Stimulated activated CD8-positive, alpha-beta memory T cell treated with anti-CD3 and anti-CD28 coated beads, Interleukin-4, amount 100 ng/mL, for 4 hours (primary cell): Measurements from ENCODE around the gene RP9.
"Not testable (repeated sequence)": the region's sequence is repeated elsewhere in the genome, so short reads cannot be mapped to it uniquely, and the experiment has no call there.

ENCODE experiments used
- DNase-seq, 2 donors: peaks; one replicate each; pipeline ENCODE4 v3.0.0-alpha.2; 2020; ENCODE audit warnings: low read depth in 2 of 2, low spot score in 1 of 2

Gene RP9

GRCh38 chr7:33107136-33108066 is 1.8 kb downstream of the RP9 start:
- DNase-seq, result no peak

- no peak for DNase-seq
Observed at GRCh38 chr7:33101906-33102305, 7.3 kb downstream of the RP9 start.

- DNase-seq, result no peak
Observed at GRCh38 chr7:33100770-33101169, 8.4 kb downstream of the RP9 start.

DNA sequence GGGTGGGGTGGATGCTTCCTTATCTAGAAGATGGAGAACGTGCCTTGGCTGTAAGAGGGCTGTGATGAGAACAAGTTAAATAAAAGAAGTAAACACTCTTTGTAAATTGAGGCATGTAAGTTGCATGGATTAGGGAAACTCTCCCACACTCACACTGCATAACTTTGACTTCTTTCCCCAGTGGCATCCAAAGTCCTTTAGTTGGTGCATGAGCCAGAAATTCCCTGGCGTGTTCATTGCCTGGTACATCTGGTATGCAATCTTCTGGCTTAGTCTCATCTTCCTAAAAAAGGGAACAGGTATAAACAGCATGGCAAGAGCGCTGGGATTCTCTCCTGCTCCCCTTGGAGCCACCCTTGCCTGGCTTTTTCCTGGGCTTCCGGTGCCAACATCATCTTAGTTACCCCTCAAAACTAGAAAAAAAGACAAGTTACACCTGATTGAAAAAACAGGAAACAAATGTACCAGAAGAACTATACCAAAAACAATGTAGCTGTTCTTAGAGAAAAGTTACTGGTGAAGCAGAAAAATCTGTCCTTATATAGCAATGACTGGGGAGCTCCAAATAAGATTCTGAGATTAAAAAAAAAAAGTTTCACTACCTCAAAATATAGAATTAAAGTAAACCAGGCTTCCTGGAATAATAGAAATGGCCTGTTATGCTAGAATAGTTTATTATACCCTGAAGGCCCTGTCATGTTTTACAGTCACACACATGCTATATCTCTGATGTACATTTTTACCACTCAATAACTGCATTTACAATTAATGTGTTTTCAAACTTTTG is 9.9 kb downstream of the RP9 start:
- DNase-seq, result no peak

- not testable (repeated sequence) for DNase-seq
Observed at GRCh38 chr7:33094745-33095275, 14.4 kb downstream of the RP9 start.

GRCh38 chr7:33093266-33093665 is 15.9 kb downstream of the RP9 start:
- DNase-seq, result no peak

DNA sequence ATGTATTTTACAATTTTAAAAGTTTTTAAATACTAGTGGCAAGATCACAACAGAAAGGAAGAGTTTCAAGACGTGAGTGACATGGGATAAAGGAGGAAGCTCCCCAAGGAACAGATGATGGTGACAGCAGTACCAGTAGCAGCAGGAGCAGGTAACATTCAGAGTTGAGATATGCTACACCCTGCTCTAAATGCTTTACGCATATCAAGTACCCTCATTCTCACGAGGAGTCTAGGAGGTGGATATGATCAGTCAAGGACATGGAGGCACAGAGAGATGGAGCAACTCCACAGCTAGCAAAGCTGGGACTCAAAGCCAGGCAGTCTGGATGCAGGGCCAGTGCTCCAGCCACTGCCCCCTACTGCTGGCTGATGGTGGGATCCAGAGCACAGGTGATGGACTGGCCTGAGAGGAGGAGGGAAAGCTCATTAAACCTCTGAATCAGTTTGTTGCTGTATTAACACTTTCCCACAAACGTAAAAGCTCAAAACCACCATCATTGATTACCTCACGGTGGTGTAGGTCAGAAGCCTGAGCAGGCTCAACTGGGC is 17.5 kb downstream of the RP9 start:
- no peak for DNase-seq

GRCh38 chr7:33091111-33091531 is 18.1 kb downstream of the RP9 start:
- DNase-seq, result no peak

GRCh38 chr7:33089142-33089541 is 20.1 kb downstream of the RP9 start:
- no peak for DNase-seq

DNA sequence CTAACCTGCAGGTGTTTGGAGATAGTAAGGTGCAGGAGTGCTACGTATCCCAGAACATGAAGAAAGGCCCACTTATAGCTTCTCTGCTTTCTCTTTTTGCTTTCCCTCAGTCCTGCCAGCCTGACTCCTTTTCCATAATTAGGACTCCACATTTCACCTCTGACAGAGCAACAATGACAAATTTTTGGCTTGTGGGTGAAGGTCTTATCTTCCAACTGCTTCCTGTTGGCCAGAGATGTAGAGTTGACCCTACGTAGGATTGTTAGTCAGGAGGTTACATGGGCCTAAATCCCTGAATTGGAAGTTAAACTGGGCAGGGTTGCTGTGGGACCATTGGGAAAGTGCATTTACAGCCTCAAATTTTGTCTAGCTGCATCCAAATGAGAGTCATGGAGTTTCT is 21.3 kb downstream of the RP9 start:
- no peak for DNase-seq

- no peak for DNase-seq
Observed at GRCh38 chr7:33087356-33087755, 21.8 kb downstream of the RP9 start.

DNA sequence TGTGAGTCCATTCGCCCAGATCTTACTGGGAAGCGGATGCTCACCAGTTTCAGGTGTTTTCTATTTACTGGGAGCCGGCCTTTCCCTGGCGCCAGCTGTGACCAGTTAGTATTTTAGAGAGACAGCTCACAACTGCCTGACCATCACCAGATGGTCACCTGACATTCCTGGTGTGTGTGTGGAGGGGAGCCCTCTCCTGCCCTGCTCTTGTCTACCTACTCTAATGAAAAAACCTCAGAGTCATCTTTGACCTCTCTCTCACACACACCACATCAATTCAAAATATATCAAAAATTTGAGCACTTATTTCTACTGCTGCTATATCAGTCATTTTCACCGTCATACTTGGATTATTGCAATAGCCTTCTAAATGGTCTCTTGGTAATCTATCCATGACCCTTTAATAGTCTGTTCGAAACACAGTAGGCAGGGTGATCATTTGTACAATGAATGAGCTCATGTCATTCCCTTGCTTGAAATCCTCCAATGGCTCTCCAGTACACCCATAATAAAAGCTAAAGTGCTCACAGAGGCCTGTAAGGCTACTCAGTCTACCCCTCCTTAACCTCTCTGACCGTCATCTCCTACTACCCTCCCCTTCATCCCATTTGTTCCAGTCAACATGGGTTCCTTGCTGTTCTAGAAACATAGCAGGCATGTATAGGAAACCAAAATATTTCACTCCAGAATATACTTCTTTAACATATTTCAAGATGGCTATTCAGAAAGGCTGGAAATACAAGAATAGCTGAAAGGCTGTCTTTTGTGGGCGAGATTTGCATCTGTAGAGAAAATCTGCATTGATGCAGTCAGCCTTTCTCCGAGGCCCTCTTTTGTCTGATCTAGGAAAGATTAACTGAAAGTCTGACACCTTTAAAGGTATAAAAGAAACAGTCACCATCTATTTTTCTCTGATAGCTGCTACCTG is 29.2 kb downstream of the RP9 start:
- DNase-seq, result no peak

DNA sequence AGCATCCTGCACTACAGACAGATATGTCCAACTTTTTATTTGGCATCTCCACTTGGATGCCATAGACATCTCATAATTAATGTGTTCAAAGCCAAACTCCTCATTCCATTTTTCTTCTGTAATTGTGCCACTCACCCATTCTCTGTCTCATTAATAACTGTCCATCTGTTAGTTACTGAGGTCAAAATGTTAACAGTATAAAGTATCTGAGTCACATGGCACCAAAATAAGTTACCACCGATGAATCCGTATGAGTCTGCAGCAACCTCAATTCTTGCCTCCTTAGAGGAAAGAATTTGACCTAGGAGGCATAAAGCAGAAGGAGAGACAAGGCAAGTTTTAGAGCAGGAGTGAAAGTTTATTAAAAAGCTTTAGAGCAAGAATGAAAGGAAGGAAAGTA is 30.1 kb downstream of the RP9 start:
- DNase-seq, result no peak

DNA sequence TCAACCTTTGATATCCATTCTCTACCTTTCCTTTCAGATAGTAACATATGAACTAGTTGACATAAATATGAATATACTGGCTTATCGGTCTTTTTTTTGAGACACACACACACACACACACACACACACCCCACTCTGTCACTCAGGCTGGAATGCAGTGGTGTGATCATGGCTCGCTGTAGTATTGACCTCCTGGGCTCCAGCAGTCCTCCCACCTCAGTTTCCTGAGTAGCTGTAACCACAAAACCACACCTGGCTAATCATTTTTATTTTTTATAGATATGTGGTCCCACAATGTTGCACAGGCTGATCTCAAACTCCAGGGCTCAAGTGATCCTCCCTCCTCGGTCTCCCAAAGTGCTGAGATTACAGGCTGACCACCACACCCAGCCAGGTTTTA is 32.5 kb downstream of the RP9 start:
- no peak for DNase-seq

GRCh38 chr7:33075818-33076518 is 33.2 kb downstream of the RP9 start:
- DNase-seq, result no peak

DNA sequence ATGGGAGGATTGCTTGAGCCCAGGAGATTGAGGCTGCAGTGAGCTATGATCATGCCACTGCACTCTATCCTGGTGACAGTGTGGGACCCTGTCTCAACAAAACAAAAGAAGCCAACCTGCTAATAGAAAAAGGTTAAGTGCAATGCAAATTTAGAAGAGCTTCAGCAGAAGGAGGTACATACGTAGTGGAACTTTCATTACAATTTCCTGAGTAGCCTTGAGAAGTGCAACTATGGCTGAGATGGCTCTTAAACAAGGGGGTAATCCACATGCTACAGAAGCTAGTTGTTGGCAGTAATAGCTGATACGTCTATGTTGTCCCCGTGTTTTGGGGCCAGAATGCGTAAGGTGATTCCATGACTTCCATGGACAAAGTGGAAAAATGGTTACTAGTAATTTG is 36.0 kb downstream of the RP9 start:
- DNase-seq, result no peak

- DNase-seq, result no peak
Observed at GRCh38 chr7:33072471-33072870, 36.7 kb downstream of the RP9 start.

- no peak for DNase-seq
Observed at GRCh38 chr7:33070831-33071230, 38.4 kb downstream of the RP9 start.

GRCh38 chr7:33070277-33070676 is 38.9 kb downstream of the RP9 start:
- DNase-seq, result no peak

DNA sequence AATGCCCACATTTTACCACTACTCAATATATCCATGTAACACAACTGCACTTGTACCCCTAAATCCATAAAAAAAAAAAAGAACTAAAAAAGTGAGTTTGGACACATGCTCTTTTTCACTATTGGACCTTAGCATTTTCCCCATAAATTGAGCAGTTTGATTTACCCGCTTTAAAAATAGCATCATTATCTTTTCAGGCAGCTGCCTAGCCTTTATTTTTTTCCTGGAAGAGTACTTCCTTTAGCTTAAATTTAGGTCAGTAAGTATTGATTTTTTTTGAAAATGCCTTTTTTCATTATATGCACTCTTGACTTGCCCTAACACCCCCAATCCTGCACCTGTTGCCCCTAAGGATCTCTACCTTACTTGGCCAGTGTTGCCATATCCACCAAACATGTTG is 41.3 kb downstream of the RP9 start:
- DNase-seq, result no peak
